B cell (primary cell): ENCODE measurements around the gene L3MBTL4. TPM values are rescaled to one million over a fixed set of nuclear protein-coding genes. Genes with fewer than 3 reads are reported as not detected.

Experiments used
- ATAC-seq: fragments of 200-7000 bp; cut with Tn5 transposase; one replicate; pipeline ENCODE4 v1.10.0; 2021; ENCODE audit warnings: low read depth, mild to moderate bottlenecking, moderate number of reproducible peaks, moderate library complexity
- CTCF ChIA-PET: fragments of 350-600 bp; sonication (Branson Sonifier 250); formaldehyde crosslinking; loops from one replicate; lab custom pipeline; 2021; ENCODE audit warnings: antibody characterized with exemption, inconsistent platforms; lab: Charles Lee
- POLR2A ChIA-PET: fragments of 350-600 bp; sonication (Branson Sonifier 250); formaldehyde crosslinking; loops from one replicate; lab custom pipeline; 2021; ENCODE audit warnings: antibody characterized with exemption; lab: Charles Lee
- DNase-seq: peaks from one replicate; pipeline ENCODE4 v3.0.0; 2013
- H2AFZ ChIP-seq: 2 replicates; pipeline ENCODE4 v1.6.1; 2012; ENCODE audit warnings: mild to moderate bottlenecking, low read depth, low read length; ENCODE audit not compliant: insufficient read depth, poor library complexity, severe bottlenecking
- H3K27ac ChIP-seq, 2 donors: 1 replicate in 1 of 2; 2 replicates in 1 of 2; pipeline ENCODE4 v1.5.1; 2012 to 2013; ENCODE audit warnings: low read length in 2 of 2, mild to moderate bottlenecking in 2 of 2, moderate library complexity in 1 of 2
- H3K27me3 ChIP-seq, 4 experiments: fragments of 200-600 bp in 1 of 4; sonication (generic) in 1 of 4; replicated peaks in 1 of 4; 1 replicate in 2 of 4; 2 replicates in 2 of 4; pipeline versions ENCODE4 v1.6.1 to v1.7.0; 2013 to 2016; ENCODE audit warnings: low read length in 3 of 4, mild to moderate bottlenecking in 2 of 4, mixed read lengths in 1 of 4, moderate library complexity in 1 of 4; ENCODE audit not compliant: insufficient read depth in 4 of 4, control insufficient read depth in 3 of 4; ENCODE audit errors: control extremely low read depth in 1 of 4
- H3K36me3 ChIP-seq, 2 experiments: replicated peaks in 1 of 2; 1 replicate in 1 of 2; 2 replicates in 1 of 2; pipeline versions ENCODE4 v1.6.1 to v1.7.1; 2013; ENCODE audit warnings: low read length in 1 of 2; ENCODE audit not compliant: insufficient read depth in 2 of 2, control insufficient read depth in 1 of 2; ENCODE audit errors: control extremely low read depth in 1 of 2, extremely low read depth in 1 of 2
- H3K4me1 ChIP-seq, 2 donors: fragments of 200-600 bp in 1 of 2; sonication (generic) in 1 of 2; 1 replicate in 1 of 2; 2 replicates in 1 of 2; pipeline versions ENCODE4 v1.5.1 to v1.6.1; 2013 to 2017; ENCODE audit warnings: low read length in 2 of 2; ENCODE audit not compliant: control insufficient read depth in 2 of 2, insufficient read depth in 2 of 2
- H3K4me2 ChIP-seq: replicated peaks from 2 replicates; pipeline ENCODE3; 2012; ENCODE audit warnings: mild to moderate bottlenecking, low read depth, low read length; ENCODE audit not compliant: poor library complexity, severe bottlenecking
- H3K4me3 ChIP-seq, 5 experiments: fragments of 200-600 bp in 1 of 5; sonication (generic) in 1 of 5; 1 replicate in 3 of 5; 2 replicates in 2 of 5; pipeline versions ENCODE4 v1.5.1 to v1.7.0; 2011 to 2016; ENCODE audit warnings: low read length in 4 of 5, mild to moderate bottlenecking in 4 of 5, low read depth in 2 of 5, control low read depth in 1 of 5, moderate library complexity in 1 of 5; ENCODE audit not compliant: insufficient read depth in 1 of 5; ENCODE audit errors: control extremely low read depth in 1 of 5, extremely low read depth in 1 of 5
- H3K79me2 ChIP-seq: fragments of 200-600 bp; sonication (generic); one replicate; pipeline ENCODE4 v1.6.0; 2016; ENCODE audit warnings: low read length; ENCODE audit not compliant: control insufficient read depth, insufficient read depth
- H3K9ac ChIP-seq: fragments of 200-600 bp; sonication (generic); 2 replicates; pipeline ENCODE4 v1.6.1; 2017; ENCODE audit warnings: mild to moderate bottlenecking, low read length, moderate library complexity
- H3K9me3 ChIP-seq, 3 donors: one replicate each; pipeline versions ENCODE4 v1.6.1 to v1.7.1; 2013; ENCODE audit warnings: low read length in 2 of 3; ENCODE audit not compliant: control insufficient read depth in 2 of 3, insufficient read depth in 1 of 3; ENCODE audit errors: control extremely low read depth in 1 of 3
- H4K20me1 ChIP-seq: 2 replicates; pipeline ENCODE4 v1.6.0; 2012; ENCODE audit warnings: mild to moderate bottlenecking, low read length; ENCODE audit not compliant: insufficient read depth, control insufficient read depth, poor library complexity, severe bottlenecking
- H3K27ac Mint-ChIP-seq: one replicate; pipeline ENCODE4 v1.8.0; 2021; ENCODE audit warnings: mixed read lengths
- H3K27me3 Mint-ChIP-seq: one replicate; pipeline ENCODE4 v1.8.0; 2021; ENCODE audit warnings: mixed read lengths
- H3K4me1 Mint-ChIP-seq: one replicate; pipeline ENCODE4 v1.8.0; 2021; ENCODE audit warnings: mixed read lengths
- H3K4me3 Mint-ChIP-seq: one replicate; pipeline ENCODE4 v1.8.0; 2021; ENCODE audit warnings: mixed read lengths
- H3K9me3 Mint-ChIP-seq: one replicate; pipeline ENCODE4 v1.8.0; 2022; ENCODE audit warnings: mixed read lengths; ENCODE audit not compliant: insufficient read depth
- CTCF ChIP-seq: fragments of 200-600 bp; IDR thresholded peaks from one replicate; pipeline ENCODE4 v1.8.0; 2022; ENCODE audit warnings: antibody characterized with exemption, mild to moderate bottlenecking
- EZH2 ChIP-seq: IDR thresholded peaks from 2 replicates; pipeline ENCODE4 v1.6.1; 2012; ENCODE audit warnings: borderline replicate concordance, low read depth, mild to moderate bottlenecking, moderate library complexity, low read length; ENCODE audit not compliant: insufficient read depth, poor library complexity, severe bottlenecking
- WGBS: methylation state at CpG from one replicate; pipeline ENCODE4 v1.1.5; 2013; ENCODE audit warnings: missing lambda C conversion rate; ENCODE audit not compliant: insufficient coverage; 5-methylcytosine and 5-hydroxymethylcytosine counted together
- intact Hi-C: fragments of 100-400 bp; cut with micrococcal nuclease; formaldehyde crosslinking; loops from one replicate; pipeline ENCODE4 v1.10.0; 2022
- polyA plus RNA-seq: library from polyadenylated mRNA; depleted of rRNA; stranded (reverse); fragments of >200 nt; gene quantifications from 2 replicates; pipeline ENCODE4 v1.2.3, GENCODE V29; 2012
- total RNA-seq, 2 donors: library from RNA; stranded (reverse); fragments of 120-200 nt in 1 of 2; gene quantifications; 1 replicate in 1 of 2; 2 replicates in 1 of 2; pipeline versions ENCODE4 v1.2.3 to v1.2.4, GENCODE V29; 2013 to 2022

The L3MBTL4 gene
- total and polyA plus RNA-seq, 2 donors (not counting 1 experiment from before 2014, with no cell fraction given), result 3.0 to 11.9 TPM

- H4K20me1 ChIP-seq, result no peaks in the 10 kb centered on the region
- H3K27me3 Mint-ChIP-seq, result no peaks in the 10 kb centered on the region
- no peak overlapping the region for H3K9ac ChIP-seq
- intact Hi-C loops, result no loop called here
- H2AFZ ChIP-seq, result no peak overlapping the region
- ChIA-PET CTCF (no interaction called here), POLR2A (no interaction called here)
- DNase-seq (no peak), ATAC-seq (no peak)
- no peaks in the 10 kb centered on the region for H3K79me2 ChIP-seq
- H3K36me3 ChIP-seq, result no peaks in the 10 kb centered on the region
- no peak overlapping the region for H3K4me2 ChIP-seq
- no peak overlapping the region for H3K4me3 ChIP-seq
- H3K4me1 Mint-ChIP-seq, result no peaks in the 10 kb centered on the region
- no peak overlapping the region for H3K27ac Mint-ChIP-seq
- no peak overlapping the region for H3K4me3 Mint-ChIP-seq
- H3K27ac ChIP-seq, result no peak overlapping the region
- WGBS, result no CpG with 5 or more reads among the region's 2 CpGs
- TF ChIP-seq CTCF (no peak), EZH2 (no peak)
- H3K4me1 ChIP-seq, result no peaks in the 10 kb centered on the region
- no peaks in the 10 kb centered on the region for H3K27me3 ChIP-seq
- H3K9me3 ChIP-seq, result peaks cover 0 to 2% (median 0%) of the 10 kb centered on the region in 3 donors
- no peaks in the 10 kb centered on the region for H3K9me3 Mint-ChIP-seq
Measured at GRCh38 chr18:6155707-6156106, 259.0 kb downstream of the L3MBTL4 start.

- intact Hi-C loops, result no loop called here
- Histone ChIP-seq H3K27me3 (no peaks in the 10 kb centered on the region), H2AFZ (no peak overlapping the region), H3K36me3 (no peaks in the 10 kb centered on the region), H3K4me3 (no peak overlapping the region), H3K9ac (no peak overlapping the region), H3K4me1 (no peaks in the 10 kb centered on the region), H3K27ac (no peak overlapping the region), H3K79me2 (no peaks in the 10 kb centered on the region), H3K9me3 (peaks cover 0 to 6% (median 2%) of the 10 kb centered on the region in 3 donors), H3K4me2 (no peak overlapping the region), H4K20me1 (no peaks in the 10 kb centered on the region)
- WGBS, result 100% methylated on average over 2 of the region's 3 CpGs
- Mint-ChIP-seq H3K27ac (no peak overlapping the region), H3K27me3 (no peaks in the 10 kb centered on the region), H3K9me3 (peaks cover 2% of the 10 kb centered on the region), H3K4me1 (no peaks in the 10 kb centered on the region), H3K4me3 (no peak overlapping the region)
- CTCF ChIA-PET, result no interaction called here
- no peak for DNase-seq
- no peak for TF ChIP-seq EZH2
- no peak for TF ChIP-seq CTCF
- POLR2A ChIA-PET, result no interaction called here
- no peak for ATAC-seq
Measured at GRCh38 chr18:6150430-6150829, 264.3 kb downstream of the L3MBTL4 start.
